GM19467 (cell line): Measurements from ENCODE around the gene EFCAB12.
"Not testable (repeated sequence)": the region's sequence is repeated elsewhere in the genome, so short reads cannot be mapped to it uniquely, and the experiment has no call there.

Experiments
- ATAC-seq: cut with Tn5 transposase; IDR thresholded peaks from one replicate; pipeline ENCODE4 v1.9.1; 2021; ENCODE audit warnings: mild to moderate bottlenecking, moderate library complexity; ENCODE audit not compliant: unreplicated experiment

Gene EFCAB12

GRCh38 chr3:129421988-129422745, 6.3 kb downstream of the EFCAB12 start:
- ATAC-seq, result no peak

- no peak for ATAC-seq
Observed at GRCh38 chr3:129421236-129421883, 7.1 kb downstream of the EFCAB12 start.

DNA sequence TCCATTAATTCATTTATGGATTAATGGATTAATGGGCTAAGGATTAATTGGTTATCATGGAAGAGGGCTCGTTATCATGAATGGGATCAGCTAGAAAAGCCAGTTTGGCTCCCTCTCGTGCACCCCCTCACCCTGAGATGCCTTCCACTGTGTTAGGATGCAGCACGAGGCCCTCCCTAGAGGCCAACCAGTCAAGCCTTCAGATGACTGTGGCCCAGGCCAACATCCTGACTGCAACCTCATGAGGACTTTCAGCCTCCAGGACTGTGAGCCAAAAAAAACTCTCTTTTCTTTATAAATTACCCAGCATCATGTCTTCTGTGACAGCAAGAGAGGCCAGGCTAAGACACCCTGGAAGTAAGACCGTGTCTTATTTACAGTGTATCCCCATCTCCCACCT, 9.0 kb downstream of the EFCAB12 start:
- no peak for ATAC-seq

DNA sequence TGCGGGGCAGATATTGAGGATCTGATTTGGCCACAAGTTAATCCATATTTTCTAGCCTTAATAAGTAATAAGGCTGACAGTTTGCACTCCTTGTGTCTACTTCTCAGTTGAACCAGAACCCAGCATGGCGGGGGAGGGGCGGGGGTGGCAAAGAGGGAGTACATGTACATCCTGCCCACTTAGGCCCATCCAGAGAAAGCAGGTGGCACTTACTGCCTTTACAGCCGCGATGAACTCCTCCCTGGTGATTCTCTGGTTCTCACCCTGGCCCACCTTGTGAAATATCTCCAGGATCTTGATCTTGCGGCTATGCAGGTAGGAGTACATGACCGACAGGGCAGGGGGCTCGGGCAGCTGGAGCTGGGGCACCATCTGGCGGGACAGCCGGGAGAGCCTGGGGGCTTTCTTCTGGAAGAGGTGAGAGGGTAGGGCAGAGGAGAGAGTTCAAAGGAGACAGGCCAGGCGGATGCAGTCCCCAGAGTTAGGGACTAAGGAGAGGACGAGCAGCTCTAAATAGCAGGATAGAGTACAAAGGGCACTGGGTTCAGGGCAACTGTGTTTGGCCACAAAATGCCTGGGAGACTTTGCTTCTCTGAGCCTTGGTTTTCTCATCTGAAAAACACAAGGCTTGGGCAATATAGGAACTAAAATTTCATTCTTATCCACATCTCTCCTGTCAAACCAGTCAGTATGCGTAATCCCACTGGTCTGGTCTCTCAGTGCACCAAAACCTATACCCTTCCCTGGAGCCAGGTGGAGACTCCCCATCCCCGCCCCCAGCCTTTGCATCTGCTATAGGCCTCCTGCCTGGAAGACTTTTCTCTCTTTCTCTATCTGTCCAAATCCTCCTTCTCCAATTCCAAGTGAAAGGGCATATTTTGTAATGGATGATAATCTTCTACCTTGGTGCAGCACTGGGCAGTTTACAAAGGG, 10.1 kb downstream of the EFCAB12 start:
- ATAC-seq, result no peak

DNA sequence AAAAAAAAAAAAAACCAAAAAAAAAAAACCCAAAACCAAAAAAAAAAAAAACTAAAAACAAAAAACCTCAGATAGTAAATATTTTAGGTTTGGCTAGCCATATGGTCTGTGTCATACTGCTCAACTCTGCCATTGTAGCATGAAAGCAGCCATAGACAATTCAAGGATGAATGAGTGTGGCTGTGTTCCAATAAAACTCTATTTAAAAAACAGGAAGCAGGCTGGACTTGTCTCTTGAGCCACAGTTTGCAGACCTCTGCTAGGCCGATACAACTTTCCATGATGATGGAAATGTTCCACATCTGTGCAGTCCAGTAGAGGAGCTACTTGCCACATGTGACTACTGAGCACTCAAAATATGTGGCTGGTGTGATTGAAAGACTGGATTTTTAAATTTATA, 11.1 kb downstream of the EFCAB12 start:
- ATAC-seq, result no peak

GRCh38 chr3:129416415-129416814, 12.0 kb downstream of the EFCAB12 start:
- ATAC-seq, result no peak

GRCh38 chr3:129415830-129416229, 12.6 kb downstream of the EFCAB12 start:
- no peak for ATAC-seq

DNA sequence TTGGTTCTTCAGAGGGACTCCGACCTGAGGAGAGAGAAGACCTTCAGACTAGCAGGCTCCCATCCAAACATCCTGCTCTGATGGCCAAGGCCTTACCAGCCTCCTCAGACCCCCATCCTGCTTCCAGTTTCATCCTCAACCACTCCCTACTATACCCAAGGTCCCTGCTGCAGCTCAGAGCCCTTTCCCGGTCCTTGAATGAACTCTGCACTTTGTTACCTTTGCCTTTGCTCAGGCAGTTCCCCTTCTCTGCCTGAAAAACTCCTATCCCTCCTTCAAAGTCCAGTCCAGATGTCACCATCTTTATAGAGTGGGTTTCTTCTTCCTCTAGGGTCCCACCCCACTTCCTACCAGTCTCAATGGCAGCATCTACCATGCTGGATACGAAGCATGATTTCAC, 13.1 kb downstream of the EFCAB12 start:
- ATAC-seq, result no peak

DNA sequence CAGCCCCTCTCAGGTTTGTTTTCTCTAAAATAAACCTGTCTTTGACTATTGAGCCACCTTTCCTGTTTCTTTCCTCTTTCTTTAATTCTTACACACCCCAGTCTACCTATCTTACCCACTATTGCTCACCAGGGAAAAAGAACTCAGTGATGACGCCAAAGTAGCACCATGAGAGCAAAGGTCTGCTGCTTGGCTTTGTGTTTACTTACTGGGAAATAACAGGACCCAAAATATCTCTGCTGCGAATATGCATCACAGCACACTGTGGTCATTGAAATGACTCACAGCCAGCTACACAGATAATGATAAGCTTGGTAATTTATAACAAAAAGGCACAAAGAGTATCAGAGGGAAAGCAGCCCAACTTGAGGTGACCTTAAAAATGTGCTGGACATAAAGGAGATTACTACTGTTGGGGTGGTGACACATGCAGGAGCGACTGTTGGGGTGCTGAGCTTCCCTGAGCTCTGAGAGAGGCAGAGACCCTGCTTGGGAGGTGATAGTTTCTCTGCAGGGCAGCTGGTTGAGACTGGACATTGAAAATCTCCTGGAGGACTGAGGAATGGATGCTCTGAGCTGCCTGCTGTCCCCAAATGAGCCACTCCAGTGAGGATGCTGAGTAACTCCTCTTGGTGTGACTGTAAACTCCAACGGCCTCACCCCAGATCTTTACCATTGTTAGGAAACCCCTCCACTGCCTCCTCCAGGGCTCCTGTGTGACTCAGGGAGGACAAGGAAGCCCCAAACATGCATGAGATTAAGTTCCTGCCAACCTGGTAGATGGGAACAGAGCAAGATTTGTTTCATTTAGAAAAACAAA, 14.5 kb downstream of the EFCAB12 start:
- no peak for ATAC-seq

DNA sequence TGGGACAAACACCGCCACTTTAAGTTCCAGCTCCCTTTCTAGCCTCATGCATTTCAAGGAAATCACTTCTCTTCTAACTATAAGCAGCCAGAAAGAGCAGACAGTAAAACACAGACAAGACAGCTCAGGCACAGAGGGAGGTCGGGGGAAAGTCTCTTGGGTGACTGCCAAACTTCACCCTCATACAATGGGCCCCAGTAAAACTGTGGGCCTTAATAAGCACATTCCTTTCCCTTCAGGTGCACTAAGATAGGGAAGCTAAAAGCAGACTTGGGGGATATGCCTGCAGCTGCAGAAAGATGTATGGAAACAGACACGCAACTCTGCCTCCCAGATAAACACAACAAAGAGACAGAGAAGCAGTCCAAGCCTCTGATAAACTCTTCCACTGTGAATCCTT, 15.2 kb downstream of the EFCAB12 start:
- not testable (repeated sequence) for ATAC-seq

DNA sequence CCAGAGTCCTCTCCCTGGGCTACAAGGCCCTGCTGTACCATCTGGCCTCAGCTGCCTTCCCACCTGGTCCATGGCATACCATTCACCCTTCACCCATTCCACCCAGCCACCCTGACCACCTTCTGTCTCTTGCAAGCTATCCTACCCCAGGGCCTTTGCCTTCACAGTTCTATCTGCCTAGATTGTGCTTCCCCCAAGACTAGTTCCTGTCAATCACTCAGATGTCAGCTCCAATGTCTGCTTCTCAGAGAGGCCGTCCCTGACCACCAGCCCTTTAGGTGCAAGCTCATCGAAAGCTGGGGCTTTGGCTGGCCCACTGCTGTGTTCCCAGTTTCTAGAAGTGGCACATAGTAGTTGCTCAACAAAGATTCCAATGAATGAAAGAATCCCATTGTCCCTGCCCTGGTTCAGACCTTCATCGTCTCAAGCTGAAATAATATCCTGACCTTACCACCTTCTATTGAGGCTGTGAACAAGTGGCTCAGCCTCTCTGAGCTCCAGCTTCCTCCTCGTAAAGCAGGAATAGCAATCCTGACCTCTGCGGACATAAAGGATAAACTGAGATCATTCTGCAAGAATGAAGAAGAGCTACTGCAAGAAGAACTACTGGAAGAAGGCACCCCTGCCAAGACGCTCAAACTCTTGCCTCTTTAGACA, 15.8 kb downstream of the EFCAB12 start:
- no peak for ATAC-seq

- no peak for ATAC-seq
Observed at GRCh38 chr3:129410971-129411370, 17.5 kb downstream of the EFCAB12 start.

- ATAC-seq, result no peak
Observed at GRCh38 chr3:129409541-129409940, 18.9 kb downstream of the EFCAB12 start.

DNA sequence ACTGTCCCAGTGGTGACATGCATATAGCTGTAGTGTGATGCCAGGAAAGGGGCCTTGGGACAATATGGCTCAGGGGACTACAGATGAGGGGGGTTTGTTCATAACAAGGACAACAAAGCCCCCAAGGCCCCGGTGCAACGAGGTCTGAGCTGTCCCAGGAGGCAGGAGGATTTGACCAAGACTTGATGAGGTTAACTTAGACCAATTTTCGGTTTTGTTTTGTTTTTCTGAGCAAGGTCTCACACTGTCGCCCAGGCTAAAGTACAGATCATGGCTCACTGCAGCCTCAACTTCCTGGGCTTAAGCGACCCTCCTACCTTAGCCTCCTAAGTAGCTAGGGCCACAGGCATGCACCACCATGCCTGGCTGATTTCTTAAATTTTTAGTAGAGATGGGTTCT, 23.8 kb downstream of the EFCAB12 start:
- no peak for ATAC-seq

- no peak for ATAC-seq
Observed at GRCh38 chr3:129404130-129404529, 24.3 kb downstream of the EFCAB12 start.

GRCh38 chr3:129403450-129403849, 25.0 kb downstream of the EFCAB12 start:
- ATAC-seq, result no peak

DNA sequence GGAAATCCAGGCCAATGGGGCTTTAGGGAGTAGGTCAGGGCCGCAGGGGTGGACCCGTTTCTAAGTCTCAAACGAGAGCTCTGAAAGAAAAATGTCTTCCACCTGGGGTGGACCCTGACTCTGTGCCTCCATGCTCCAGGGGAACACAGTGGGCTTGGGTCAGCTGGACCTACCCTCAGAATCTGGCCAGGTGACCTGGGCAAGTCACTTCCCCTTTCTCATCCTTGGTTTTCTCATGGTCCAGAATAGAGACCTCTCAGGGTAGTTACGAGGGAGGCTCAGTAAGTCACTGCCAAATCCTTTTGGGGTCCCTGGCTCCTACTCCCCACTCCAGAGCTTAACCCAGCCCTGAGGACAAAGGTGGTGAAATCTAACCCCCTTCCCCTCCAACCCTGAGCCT, 25.8 kb downstream of the EFCAB12 start:
- ATAC-seq, result no peak

GRCh38 chr3:129402210-129402609, 26.2 kb downstream of the EFCAB12 start:
- no peak for ATAC-seq

DNA sequence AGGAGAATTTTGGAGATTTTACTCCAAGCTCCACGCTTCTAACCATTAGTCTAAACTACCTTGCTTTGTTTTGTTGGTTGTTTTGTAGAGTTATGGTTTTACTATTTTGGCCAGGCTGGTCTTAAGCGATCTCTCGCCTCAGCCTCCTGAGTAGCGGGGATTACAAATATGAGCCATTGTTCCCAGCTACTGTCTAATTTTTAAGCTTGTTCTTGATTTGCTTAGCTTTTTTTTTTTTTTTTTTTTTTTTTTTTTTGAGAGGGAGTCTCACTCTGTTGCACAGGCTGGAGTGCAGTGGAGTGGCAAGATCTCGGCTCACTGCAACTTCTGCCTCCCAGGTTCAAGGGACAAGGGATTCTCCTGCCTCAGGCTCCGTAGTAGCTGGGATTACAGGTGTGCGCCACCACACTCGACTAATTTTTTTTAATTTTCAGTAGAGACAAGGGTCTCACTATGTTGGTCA, 28.5 kb downstream of the EFCAB12 start:
- no peak for ATAC-seq
